A549 (cell line): Measurements from ENCODE around the gene HELLS. TPM values are rescaled to one million over a fixed set of nuclear protein-coding genes. Genes with fewer than 3 reads are reported as not detected.

Experiments used
- ATAC-seq, 2 experiments: fragments of 200-7000 bp in 1 of 2; fragments of >200 bp in 1 of 2; cut with Nextera tagmentation in 1 of 2; cut with Tn5 transposase in 1 of 2; 3 replicates each; pipeline versions ENCODE4 v1.8.0 to v1.9.1; 2018 to 2020; ENCODE audit warnings: mild to moderate bottlenecking in 1 of 2, moderate library complexity in 1 of 2
- CTCF ChIA-PET: fragments of 300-600 bp; sonication (Branson Sonifier 250); formaldehyde crosslinking; extraction: SDS; loops from one replicate; lab custom pipeline; 2021; ENCODE audit warnings: antibody characterized with exemption, inconsistent platforms; lab: Yijun Ruan, JAX
- POLR2A ChIA-PET: fragments of 350-600 bp; formaldehyde crosslinking; extraction: SDS; loops from one replicate; lab custom pipeline; 2021; ENCODE audit warnings: antibody characterized with exemption, inconsistent platforms; lab: Yijun Ruan, JAX
- DNase-seq, 2 experiments: peaks; one replicate each; pipeline versions ENCODE4 v3.0.0 to v3.0.0-alpha.2; 2011 to 2016; ENCODE audit warnings: low read depth in 1 of 2, low spot score in 1 of 2
- FAIRE-seq: peaks from 2 replicates; lab custom pipeline; 2011; peaks lifted over from hg19 to GRCh38; lab: Jason Lieb, UNC
- H3K27ac ChIP-seq, 2 experiments: fragments of >200 bp; sonication (Bioruptor Twin); formaldehyde crosslinking; 3 replicates each; pipeline ENCODE4 v1.5.1; 2016 to 2017
- H3K4me1 ChIP-seq: fragments of >200 bp; sonication (Bioruptor Twin); formaldehyde crosslinking; 3 replicates; pipeline ENCODE4 v1.6.1; 2016
- H3K4me2 ChIP-seq: fragments of >200 bp; sonication (Bioruptor Twin); formaldehyde crosslinking; 3 replicates; pipeline ENCODE4 v1.6.1; 2016
- H3K4me3 ChIP-seq: fragments of >200 bp; sonication (Bioruptor Twin); formaldehyde crosslinking; 3 replicates; pipeline ENCODE4 v1.5.1; 2016
- H3K9me3 ChIP-seq: fragments of >200 bp; sonication (Bioruptor Twin); formaldehyde crosslinking; 3 replicates; pipeline ENCODE4 v1.6.1; 2016
- BCL3 ChIP-seq: fragments of >200 bp; sonication (Bioruptor Twin); formaldehyde crosslinking; IDR thresholded peaks from 3 replicates; pipeline ENCODE4 v1.6.1; 2016
- BHLHE40 ChIP-seq: IDR thresholded peaks from 2 replicates; pipeline ENCODE4 v1.6.1; 2012; ENCODE audit warnings: low read depth, low read length, inconsistent platforms
- CEBPB ChIP-seq, 2 experiments: fragments of >200 bp in 1 of 2; sonication (Bioruptor Twin) in 1 of 2; formaldehyde crosslinking in 1 of 2; IDR thresholded peaks; 2 replicates each; pipeline ENCODE4 v1.6.1; 2012 to 2016
- CHD2 ChIP-seq: fragments of 150-350 bp; IDR thresholded peaks from 2 replicates; pipeline ENCODE4 v1.6.1; 2014; ENCODE audit warnings: low read length; ENCODE audit not compliant: partially characterized antibody
- CHD4 ChIP-seq: fragments of 200-600 bp; sonication (generic); IDR thresholded peaks from 2 replicates; pipeline ENCODE4 v1.6.1; 2016; ENCODE audit warnings: antibody characterized with exemption, mild to moderate bottlenecking, borderline replicate concordance
- E2F6 ChIP-seq: IDR thresholded peaks from 2 replicates; pipeline ENCODE4 v1.6.1; 2012; ENCODE audit warnings: low read depth, borderline replicate concordance
- EHF ChIP-seq: fragments of 250-450 bp; sonication (Bioruptor Pico); IDR thresholded peaks from 2 replicates; pipeline ENCODE4 v1.5.0; 2020; ENCODE audit warnings: mild to moderate bottlenecking
- GATA3 ChIP-seq: IDR thresholded peaks from 2 replicates; pipeline ENCODE4 v1.6.1; 2012; ENCODE audit warnings: borderline replicate concordance
- JUN ChIP-seq, 2 experiments: fragments of >200 bp; sonication (Bioruptor Twin); formaldehyde crosslinking; IDR thresholded peaks; 2 replicates in 1 of 2; 3 replicates in 1 of 2; pipeline ENCODE4 v1.6.1; 2016 to 2017
- KDM5A ChIP-seq: fragments of 200-600 bp; sonication (generic); IDR thresholded peaks from 2 replicates; pipeline ENCODE4 v1.6.1; 2016; ENCODE audit warnings: antibody characterized with exemption, mild to moderate bottlenecking
- MAFK ChIP-seq: fragments of 450-650 bp; IDR thresholded peaks from 2 replicates; pipeline ENCODE4 v1.6.1; 2014; ENCODE audit not compliant: partially characterized antibody
- MYC ChIP-seq: IDR thresholded peaks from 2 replicates; pipeline ENCODE4 v1.6.1; 2012; ENCODE audit warnings: mild to moderate bottlenecking, inconsistent platforms, low read length, improper control_type of control experiment, borderline replicate concordance
- NFE2L2 ChIP-seq: fragments of 150-350 bp; conservative IDR thresholded peaks from 2 replicates; pipeline ENCODE4 v1.6.1; 2014; ENCODE audit warnings: low read length
- NPAS2 ChIP-seq: fragments of 250-450 bp; sonication (Bioruptor Pico); IDR thresholded peaks from 2 replicates; pipeline ENCODE4 v1.8.0; 2022; ENCODE audit warnings: mild to moderate bottlenecking, moderate library complexity, borderline replicate concordance
- PHF8 ChIP-seq: fragments of 200-600 bp; sonication (generic); IDR thresholded peaks from 2 replicates; pipeline ENCODE4 v1.6.1; 2016; ENCODE audit warnings: low read depth, mild to moderate bottlenecking, antibody characterized with exemption, moderate library complexity, borderline replicate concordance
- POLR2A ChIP-seq: IDR thresholded peaks from 2 replicates; pipeline ENCODE4 v1.6.1; 2012; ENCODE audit warnings: mild to moderate bottlenecking, low read length
- RAD21 ChIP-seq, 2 experiments: fragments of >200 bp in 1 of 2; sonication (Bioruptor Twin) in 1 of 2; formaldehyde crosslinking in 1 of 2; IDR thresholded peaks in 1 of 2; conservative IDR thresholded peaks in 1 of 2; 2 replicates in 1 of 2; 3 replicates in 1 of 2; pipeline ENCODE4 v1.6.1; 2012 to 2018; ENCODE audit warnings: inconsistent platforms in 1 of 2
- RARB ChIP-seq: fragments of 250-450 bp; sonication (Bioruptor Pico); IDR thresholded peaks from 2 replicates; pipeline ENCODE4 v1.8.0; 2021; ENCODE audit warnings: mild to moderate bottlenecking, moderate library complexity
- REST ChIP-seq: fragments of 200-600 bp; sonication (generic); IDR thresholded peaks from 2 replicates; pipeline ENCODE4 v1.6.1; 2016; ENCODE audit warnings: antibody characterized with exemption, mild to moderate bottlenecking, moderate library complexity
- RNF2 ChIP-seq: fragments of 200-600 bp; sonication (generic); IDR thresholded peaks from 2 replicates; pipeline ENCODE4 v1.6.1; 2016; ENCODE audit warnings: low read depth, mild to moderate bottlenecking, antibody characterized with exemption, moderate library complexity, borderline replicate concordance
- SREBF2 ChIP-seq: fragments of 450-650 bp; IDR thresholded peaks from 2 replicates; pipeline ENCODE4 v1.6.1; 2014; ENCODE audit warnings: mild to moderate bottlenecking, moderate library complexity
- TP53 ChIP-seq: fragments of 250-450 bp; sonication (Bioruptor Pico); IDR thresholded peaks from 2 replicates; pipeline ENCODE4 v1.5.0; 2021; ENCODE audit warnings: mild to moderate bottlenecking, moderate library complexity
- ZFP36 ChIP-seq: fragments of 450-650 bp; IDR thresholded peaks from 2 replicates; pipeline ENCODE4 v1.6.1; 2014; ENCODE audit warnings: borderline replicate concordance; ENCODE audit not compliant: partially characterized antibody
- WGBS: methylation state at CpG from one replicate; pipeline ENCODE4 v1.1.6; 2017; ENCODE audit errors: missing lambda C conversion rate; 5-methylcytosine and 5-hydroxymethylcytosine counted together
- polyA minus RNA-seq: library from RNA; depleted of rRNA, polyadenylated mRNA; stranded (reverse); fragments of >200 nt; gene quantifications from 2 replicates; pipeline ENCODE4 v1.2.3, GENCODE V29; 2011; rRNA and poly(A)+ RNA removed
- polyA plus RNA-seq, 4 experiments: library from polyadenylated mRNA; depleted of rRNA in 3 of 4; stranded (reverse); fragments of >200 nt; fragmentation: RNase III in 1 of 4; extraction: RNeasy Plus Mini Kit Qiagen cat#74134 plus additional on column Dnase treatment in 1 of 4; gene quantifications; 2 replicates in 3 of 4; 3 replicates in 1 of 4; pipeline ENCODE4 v1.2.3, GENCODE V29; 2011 to 2017

The HELLS gene
- polyA plus RNA-seq (2011; rRNA removed) (44.2 and 62.0 TPM in 2 replicates), polyA plus RNA-seq (2017; fragmentation: RNase III; extraction: RNeasy Plus Mini Kit Qiagen cat#74134 plus additional on column Dnase treatment) (46.4 to 52.3 TPM (median 49.9 TPM) in 3 replicates), polyA minus RNA-seq (33.0 and 40.5 TPM in 2 replicates)
- polyA plus RNA-seq (2012; cell fraction: cytosol; rRNA removed) = 30.6 and 38.1 TPM in 2 replicates
- polyA plus RNA-seq (2012; cell fraction: nucleus; rRNA removed) = 36.1 and 60.0 TPM in 2 replicates

GRCh38 chr10:94545391-94546048 is at the start of gene HELLS:
Gene HELLS (plus strand): TSS chr10:94545788. CDS start chr10:94545922, 134 bp downstream.
- H3K27ac ChIP-seq = peak within 1 kb of the TSS; percentile 78 to 87
- no peaks in the 10 kb centered on the region for H3K9me3 ChIP-seq
- ATAC-seq (peak; percentile 89 to 91), DNase-seq (peak; percentile 90 to 92), FAIRE-seq (no peak)
- H3K4me3 ChIP-seq = peak within 1 kb of the TSS; percentile 79
- peak; percentile 75; the same call in 1 of the 3 replicates for TF ChIP-seq BCL3
- TF ChIP-seq REST = peak; percentile 44; the same call in 1 of the 2 replicates
- TF ChIP-seq JUN (IDR thresholded peaks at IDR 0.05) = peak; percentile 64 to 87; a peak in 4 of 5 replicates
- peak; percentile 87 for TF ChIP-seq KDM5A
- no peak for TF ChIP-seq BHLHE40
- TF ChIP-seq POLR2A = peak; percentile 48
- TF ChIP-seq CHD4 = no peak
- TF ChIP-seq E2F6 = peak; percentile 55; the same call in 1 of the 2 replicates
- no peak for TF ChIP-seq NFE2L2
- TF ChIP-seq GATA3 = peak; percentile 41; the same call in 1 of the 2 replicates
- TF ChIP-seq MYC = 0 out of 2 replicates have a peak, but pooled peaks have one; percentile 12
- TF ChIP-seq CHD2 = peak; percentile 81
- TF ChIP-seq PHF8 = peak; percentile 76
- peaks cover 22% of the 10 kb centered on the region for H3K4me1 ChIP-seq
- H3K4me2 ChIP-seq = peak within 1 kb of the TSS; percentile 82
- POLR2A ChIA-PET = no interaction called here
- CTCF ChIA-PET = interaction anchor here (0.6 to 1.5 kb wide), 4 partner anchors 8 to 112 kb away, joined by 3 to 5 read pairs (median 4); no protein-coding TSS in a partner anchor
- WGBS = under 1% methylated on average over 36 of the region's 48 CpGs

GRCh38 chr10:94496010-94496409 is 49.6 kb upstream of the HELLS start:
- H3K4me1 ChIP-seq = peaks cover 11% of the 10 kb centered on the region; the same call in 2 of the 3 replicates
- ATAC-seq (no peak), DNase-seq (no peak), FAIRE-seq (no peak)
- no peaks in the 10 kb centered on the region for H3K9me3 ChIP-seq
- peak overlapping the region; percentile 9; the same call in 1 of the 3 replicates for H3K4me2 ChIP-seq
- ChIA-PET POLR2A (no interaction called here), CTCF (interaction anchor here (1.1 kb wide), 1 partner anchor 37 kb away, joined by 3 read pairs; no protein-coding TSS in a partner anchor)
- no peak overlapping the region for H3K4me3 ChIP-seq
- 0 out of 6 replicates have a peak overlapping the region, but pooled peaks of 1 of the 2 experiments have one; percentile 4 for H3K27ac ChIP-seq
- TF ChIP-seq POLR2A (no peak), SREBF2 (no peak), TP53 (CRISPR knock-in tag) (no peak), BHLHE40 (no peak), MAFK (no peak), RNF2 (no peak), NPAS2 (CRISPR knock-in tag) (no peak), NFE2L2 (no peak), KDM5A (no peak), MYC (no peak), ZFP36 (no peak), RARB (no peak), EHF (CRISPR knock-in tag) (no peak), RAD21 (conservative IDR thresholded peaks at IDR 0.05 in 1 of 2, IDR thresholded peaks at IDR 0.05 in 1 of 2) (no peak), CEBPB (IDR thresholded peaks at IDR 0.05) (no peak)
- 80% methylated on average over 4 of the region's 4 CpGs for WGBS
